Tibial nerve (tissue), 4 donors: ENCODE results near the gene ZFYVE28. TPM values are rescaled to one million over a fixed set of nuclear protein-coding genes. Genes with fewer than 3 reads are reported as not detected.

Experiments
- DNase-seq, 2 donors: peaks; one replicate each; pipeline ENCODE4 v3.0.0-alpha.2; 2019; ENCODE audit warnings: low spot score in 2 of 2
- H3K27ac ChIP-seq, 4 donors: fragments of 200-600 bp; sonication (generic) in 3 of 4; one replicate each; pipeline ENCODE4 v1.5.1; 2017 to 2019; ENCODE audit warnings: mild to moderate bottlenecking in 1 of 4
- H3K27me3 ChIP-seq, 2 donors: fragments of 200-600 bp; sonication (generic) in 1 of 2; one replicate each; pipeline versions ENCODE4 v1.5.1 to v1.6.0; 2017 to 2019
- H3K36me3 ChIP-seq, 3 donors: fragments of 200-600 bp; sonication (generic); one replicate each; pipeline ENCODE4 v1.5.1; 2018 to 2019
- H3K4me1 ChIP-seq, 4 donors: fragments of 200-600 bp; sonication (generic) in 3 of 4; one replicate each; pipeline ENCODE4 v1.5.1; 2017 to 2019
- H3K4me3 ChIP-seq, 4 donors: fragments of 200-600 bp; sonication (generic) in 3 of 4; one replicate each; pipeline ENCODE4 v1.5.1; 2017 to 2019; ENCODE audit warnings: mild to moderate bottlenecking in 1 of 4, moderate library complexity in 1 of 4
- H3K9me3 ChIP-seq, 4 donors: fragments of 200-600 bp; sonication (generic) in 3 of 4; one replicate each; pipeline ENCODE4 v1.5.1; 2017 to 2019
- CTCF ChIP-seq, 5 experiments: fragments of 200-600 bp in 3 of 5; fragments of 450-650 bp in 2 of 5; sonication (generic) in 3 of 5; IDR thresholded peaks; one replicate each; pipeline ENCODE4 v1.5.1; 2016 to 2019; ENCODE audit warnings: antibody characterized with exemption in 5 of 5, mild to moderate bottlenecking in 3 of 5, moderate library complexity in 2 of 5
- EP300 ChIP-seq, 2 donors: sonication (generic); formaldehyde crosslinking; IDR thresholded peaks; one replicate each; pipeline ENCODE4 v1.6.1; 2017; ENCODE audit warnings: antibody characterized with exemption in 2 of 2, mild to moderate bottlenecking in 1 of 2
- POLR2A ChIP-seq, 2 donors: fragments of 450-650 bp; IDR thresholded peaks; one replicate each; pipeline ENCODE4 v1.6.1; 2017; ENCODE audit warnings: antibody characterized with exemption in 2 of 2, mild to moderate bottlenecking in 2 of 2, moderate library complexity in 2 of 2
- WGBS, 2 donors: methylation state at CpG; one replicate each; pipeline ENCODE4 v1.1.5; 2018; 5-methylcytosine and 5-hydroxymethylcytosine counted together
- total RNA-seq, 4 donors: library from RNA; depleted of rRNA; stranded (reverse); fragments of >200 nt; gene quantifications; one replicate each; pipeline ENCODE4 v1.1.0, GENCODE V29; 2016

The ZFYVE28 gene
- total RNA-seq, 4 donors from 2014 or later: 16.2 to 44.4 (median 26.5) TPM

- no peak for TF ChIP-seq EP300 (IDR thresholded peaks at IDR 0.05)
- no peak for TF ChIP-seq CTCF (IDR thresholded peaks at IDR 0.05)
- no peak for TF ChIP-seq POLR2A (IDR thresholded peaks at IDR 0.05)
- no peaks in the 10 kb centered on the region for H3K27me3 ChIP-seq
These were observed 20.6 kb upstream of the ZFYVE28 start for GRCh38 chr4:2438822-2439718.

GRCh38 chr4:2437475-2438215, 19.2 kb upstream of the ZFYVE28 start:
- 86 to 88% methylated on average over 24 to 25 of the region's 25 CpGs for WGBS, 2 donors
- Histone ChIP-seq H3K4me1 (peaks cover 0 to 10% (median 0%) of the 10 kb centered on the region in 4 donors), H3K27me3 (no peaks in the 10 kb centered on the region), H3K36me3 (no peaks in the 10 kb centered on the region), H3K9me3 (no peaks in the 10 kb centered on the region), H3K4me3 (no peak overlapping the region), H3K27ac (no peak overlapping the region)
- TF ChIP-seq CTCF (IDR thresholded peaks at IDR 0.05) (no peak), EP300 (IDR thresholded peaks at IDR 0.05) (no peak), POLR2A (IDR thresholded peaks at IDR 0.05) (no peak)
- no peak for DNase-seq

More at GRCh38 chr4:2438822-2439718, 20.6 kb upstream of the ZFYVE28 start:
- 68 to 83% methylated on average over 14 to 16 of the region's 16 CpGs for WGBS, 2 donors
- Histone ChIP-seq H3K27ac (no peak overlapping the region), H3K4me1 (no peaks in the 10 kb centered on the region), H3K36me3 (no peaks in the 10 kb centered on the region), H3K4me3 (no peak overlapping the region), H3K9me3 (no peaks in the 10 kb centered on the region)
- DNase-seq: no peak

GRCh38 chr4:2436761-2437474, 18.5 kb upstream of the ZFYVE28 start:
- H3K27me3 ChIP-seq: no peaks in the 10 kb centered on the region
- WGBS, 2 donors: 82% methylated on average over 21 to 25 of the region's 30 CpGs
- no peaks in the 10 kb centered on the region for H3K9me3 ChIP-seq
- TF ChIP-seq POLR2A (IDR thresholded peaks at IDR 0.05) (no peak), EP300 (IDR thresholded peaks at IDR 0.05) (no peak), CTCF (IDR thresholded peaks at IDR 0.05) (no peak)
- H3K4me3 ChIP-seq: no peak overlapping the region
- peaks cover 0 to 10% (median 0%) of the 10 kb centered on the region in 4 donors for H3K4me1 ChIP-seq
- H3K27ac ChIP-seq: no peak overlapping the region
- DNase-seq: no peak
- H3K36me3 ChIP-seq: no peaks in the 10 kb centered on the region

- Histone ChIP-seq H3K4me1 (peaks cover 0 to 10% (median 0%) of the 10 kb centered on the region in 4 donors), H3K36me3 (no peaks in the 10 kb centered on the region), H3K4me3 (no peak overlapping the region), H3K9me3 (no peaks in the 10 kb centered on the region), H3K27me3 (no peaks in the 10 kb centered on the region), H3K27ac (no peak overlapping the region)
- no peak for DNase-seq
- TF ChIP-seq CTCF (IDR thresholded peaks at IDR 0.05): peak in 3 of 5 experiments; percentile 13 to 18 (median 18)
- TF ChIP-seq POLR2A (IDR thresholded peaks at IDR 0.05): no peak
- no peak for TF ChIP-seq EP300 (IDR thresholded peaks at IDR 0.05)
- 33 to 36% methylated on average over 10 of the region's 10 CpGs for WGBS, 2 donors
These were observed 17.9 kb upstream of the ZFYVE28 start for GRCh38 chr4:2436301-2436700.
